GM13976 (cell line): Measurements from ENCODE around the gene PI4KA.
"Not testable (repeated sequence)": the region's sequence is repeated elsewhere in the genome, so short reads cannot be mapped to it uniquely, and the experiment has no call there.

Experiments used
- DNase-seq: peaks from one replicate; pipeline ENCODE4 v3.0.0; 2012; ENCODE audit warnings: low spot score
- CTCF ChIP-seq: IDR thresholded peaks from 2 replicates; pipeline ENCODE4 v1.5.1; 2012; ENCODE audit warnings: borderline replicate concordance, mild to moderate bottlenecking; ENCODE audit not compliant: insufficient read depth; ENCODE audit errors: extremely low read depth, missing control alignments, control extremely low read depth
- in situ Hi-C: fragments of 300-500 bp; cut with MboI; formaldehyde crosslinking; loops from one replicate; pipeline ENCODE4 v1.12.0; 2022; ENCODE audit warnings: low sequenced_read_pairs, mixed read lengths, inconsistent platforms; ENCODE audit not compliant: unreplicated experiment

Gene PI4KA

GRCh38 chr22:20903093-20903492 is 44.5 kb upstream of the PI4KA start:
- in situ Hi-C loops = no loop called here

GRCh38 chr22:20901093-20902033 is 42.8 kb upstream of the PI4KA start:
- in situ Hi-C loops = not testable (repeated sequence)

More at GRCh38 chr22:20903093-20903492, 44.5 kb upstream of the PI4KA start:
- DNase-seq = no peak
- no peak for TF ChIP-seq CTCF

GRCh38 chr22:20899827-20900423 is 41.3 kb upstream of the PI4KA start:
- in situ Hi-C loops = no loop called here
- no peak for TF ChIP-seq CTCF
- no peak for DNase-seq

More at GRCh38 chr22:20901093-20902033, 42.8 kb upstream of the PI4KA start:
- not testable (repeated sequence) for DNase-seq

GRCh38 chr22:20897737-20898136 is 39.1 kb upstream of the PI4KA start:
- DNase-seq, in situ Hi-C loops: not testable (repeated sequence)

GRCh38 chr22:20890975-20891374 is 32.4 kb upstream of the PI4KA start:
- TF ChIP-seq CTCF = no peak
- in situ Hi-C loops = no loop called here
- no peak for DNase-seq

GRCh38 chr22:20889904-20890540 is 31.4 kb upstream of the PI4KA start:
- in situ Hi-C loops = no loop called here
- no peak for DNase-seq
- no peak for TF ChIP-seq CTCF

- no peak for DNase-seq
- TF ChIP-seq CTCF = no peak
- in situ Hi-C loops = no loop called here
Observed at GRCh38 chr22:20889025-20889704, 30.6 kb upstream of the PI4KA start.
